GM18517 (cell line): ENCODE results near the gene MTOR.
"Not testable (repeated sequence)": the region's sequence is repeated elsewhere in the genome, so short reads cannot be mapped to it uniquely, and the experiment has no call there.

Experiments used
- ATAC-seq: cut with Tn5 transposase; IDR thresholded peaks from one replicate; pipeline ENCODE4 v1.9.1; 2021; ENCODE audit warnings: mild to moderate bottlenecking, moderate library complexity; ENCODE audit not compliant: unreplicated experiment

Gene MTOR

GRCh38 chr1:11262171-11263049 lies at the start of gene MTOR:
TSS of gene MTOR (minus strand) at chr1:11262551. CDS start at chr1:11259409, 3,142 bp downstream.
- ATAC-seq, result peak; percentile 98

GRCh38 chr1:11309385-11309784 lies 47.0 kb upstream of the MTOR start:
- no peak for ATAC-seq

GRCh38 chr1:11308699-11309224 lies 46.4 kb upstream of the MTOR start:
- no peak for ATAC-seq

- ATAC-seq, result no peak
Measured at GRCh38 chr1:11307852-11308251, 45.5 kb upstream of the MTOR start.

- not testable (repeated sequence) for ATAC-seq
Measured at GRCh38 chr1:11305516-11305915, 43.2 kb upstream of the MTOR start.

- ATAC-seq, result no peak
Measured at GRCh38 chr1:11302366-11302765, 40.0 kb upstream of the MTOR start.

- no peak for ATAC-seq
Measured at GRCh38 chr1:11301601-11302000, 39.2 kb upstream of the MTOR start.

- ATAC-seq, result no peak
Measured at GRCh38 chr1:11299225-11299574, 36.8 kb upstream of the MTOR start.

- no peak for ATAC-seq
Measured at GRCh38 chr1:11298390-11299224, 36.3 kb upstream of the MTOR start.

GRCh38 chr1:11297774-11298173 lies 35.4 kb upstream of the MTOR start:
- not testable (repeated sequence) for ATAC-seq

GRCh38 chr1:11295905-11296304 lies 33.6 kb upstream of the MTOR start:
- ATAC-seq, result no peak

- no peak for ATAC-seq
Measured at GRCh38 chr1:11294951-11295350, 32.6 kb upstream of the MTOR start.

- no peak for ATAC-seq
Measured at GRCh38 chr1:11293856-11294255, 31.5 kb upstream of the MTOR start.

GRCh38 chr1:11291049-11291448 lies 28.7 kb upstream of the MTOR start:
- ATAC-seq, result no peak

GRCh38 chr1:11289064-11289463 lies 26.7 kb upstream of the MTOR start:
- no peak for ATAC-seq

- ATAC-seq, result no peak
Measured at GRCh38 chr1:11286735-11287410, 24.5 kb upstream of the MTOR start.

GRCh38 chr1:11285883-11286734 lies 23.8 kb upstream of the MTOR start:
- no peak for ATAC-seq

GRCh38 chr1:11284784-11285183 lies 22.4 kb upstream of the MTOR start:
- no peak for ATAC-seq

GRCh38 chr1:11283151-11283550 lies 20.8 kb upstream of the MTOR start:
- no peak for ATAC-seq
